MM.1S (cell line): Measurements from ENCODE around the gene IREB2.

Experiments used
- DNase-seq: peaks from one replicate; pipeline ENCODE4 v3.0.0-alpha.2; 2015
- H2AFZ ChIP-seq: fragments of 300-600 bp; sonication (generic); 2 replicates; pipeline ENCODE4 v1.6.0; 2016; ENCODE audit warnings: antibody characterized with exemption, low read length
- H3F3A ChIP-seq: fragments of 300-600 bp; sonication (generic); 2 replicates; pipeline ENCODE4 v1.6.1; 2016; ENCODE audit warnings: mild to moderate bottlenecking, antibody characterized with exemption, low read length, moderate library complexity, mixed read lengths; ENCODE audit not compliant: insufficient read depth
- H3K27ac ChIP-seq: fragments of 300-600 bp; sonication (generic); 2 replicates; pipeline ENCODE4 v1.5.1; 2016; ENCODE audit warnings: mild to moderate bottlenecking, low read length
- H3K27me3 ChIP-seq: fragments of 300-600 bp; sonication (generic); replicated peaks from 2 replicates; pipeline ENCODE4 v1.6.0; 2016; ENCODE audit warnings: low read length; ENCODE audit not compliant: insufficient read depth
- H3K36me3 ChIP-seq: fragments of 300-600 bp; sonication (generic); replicated peaks from 2 replicates; pipeline ENCODE4 v1.6.1; 2016; ENCODE audit warnings: mild to moderate bottlenecking, low read length, mixed read lengths; ENCODE audit not compliant: insufficient read depth
- H3K4me1 ChIP-seq: fragments of 300-600 bp; sonication (generic); 2 replicates; pipeline ENCODE4 v1.6.1; 2016; ENCODE audit warnings: low read length, mixed read lengths
- H3K4me2 ChIP-seq: fragments of 300-600 bp; sonication (generic); 2 replicates; pipeline ENCODE4 v1.6.0; 2016; ENCODE audit warnings: low read depth, low read length
- H3K4me3 ChIP-seq: fragments of 300-600 bp; sonication (generic); 2 replicates; pipeline ENCODE4 v1.5.1; 2016; ENCODE audit warnings: low read length, mixed read lengths
- H3K79me2 ChIP-seq: fragments of 300-600 bp; sonication (generic); 2 replicates; pipeline ENCODE4 v1.6.1; 2016; ENCODE audit warnings: mixed run types, low read length, mixed read lengths
- H3K9ac ChIP-seq: fragments of 300-600 bp; sonication (generic); 2 replicates; pipeline ENCODE4 v1.6.1; 2016; ENCODE audit warnings: low read length, mixed read lengths
- H3K9me2 ChIP-seq: fragments of 300-600 bp; sonication (generic); replicated peaks from 2 replicates; pipeline ENCODE4 v1.6.1; 2016; ENCODE audit warnings: mild to moderate bottlenecking, low read length, mixed read lengths; ENCODE audit not compliant: insufficient read depth
- H3K9me3 ChIP-seq: fragments of 300-600 bp; sonication (generic); replicated peaks from 2 replicates; pipeline ENCODE4 v1.6.1; 2016; ENCODE audit warnings: mild to moderate bottlenecking, low read length, mixed read lengths; ENCODE audit not compliant: insufficient read depth
- H4K20me1 ChIP-seq: fragments of 300-600 bp; sonication (generic); 2 replicates; pipeline ENCODE4 v1.6.1; 2016; ENCODE audit warnings: mild to moderate bottlenecking, low read length, moderate library complexity, mixed read lengths; ENCODE audit not compliant: insufficient read depth
- CTCF ChIP-seq: fragments of 300-600 bp; sonication (generic); IDR thresholded peaks from 2 replicates; pipeline ENCODE4 v1.5.1; 2016; ENCODE audit warnings: antibody characterized with exemption, low read length, mixed read lengths
- EZH2 ChIP-seq: fragments of 300-600 bp; sonication (generic); optimal IDR thresholded peaks from 2 replicates; pipeline ENCODE3; 2017; ENCODE audit warnings: low read depth, mild to moderate bottlenecking, antibody characterized with exemption, low read length, mixed read lengths
- EZH2phosphoT487 ChIP-seq: fragments of 300-600 bp; sonication (generic); IDR thresholded peaks from 2 replicates; pipeline ENCODE4 v1.6.1; 2018; ENCODE audit warnings: antibody characterized with exemption, low read length

The IREB2 gene

DNA sequence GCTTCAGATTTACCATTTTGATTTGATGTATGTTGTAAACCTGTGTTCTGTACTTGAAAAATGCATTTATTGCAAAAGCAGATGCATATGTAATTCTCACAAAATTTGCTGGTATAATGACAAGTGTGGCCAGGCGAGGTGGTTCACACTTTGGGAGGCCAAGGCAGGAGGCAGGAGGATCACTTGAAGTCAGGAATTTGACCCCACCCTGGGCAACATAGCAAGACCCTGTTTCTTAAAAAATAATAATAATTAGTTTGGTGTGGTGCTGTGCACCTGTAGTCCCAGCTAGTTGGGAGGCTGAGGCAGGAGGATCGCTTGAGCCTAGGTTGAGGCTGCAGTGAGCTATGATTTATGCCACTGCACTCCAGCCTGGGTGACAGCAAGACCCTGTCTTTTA lies 64.6 kb downstream of the IREB2 start:
- H3K9me2 ChIP-seq: no peaks in the 10 kb centered on the region
- H3K36me3 ChIP-seq: 0 out of 2 replicates have a peak, but pooled peaks cover 3% of the 10 kb centered on the region
- H3K27ac ChIP-seq: no peak overlapping the region
- H3K4me2 ChIP-seq: no peak overlapping the region
- H3K4me3 ChIP-seq: no peak overlapping the region
- H3K9ac ChIP-seq: no peak overlapping the region
- no peaks in the 10 kb centered on the region for H4K20me1 ChIP-seq
- H3K27me3 ChIP-seq: no peaks in the 10 kb centered on the region
- no peak overlapping the region for H2AFZ ChIP-seq
- no peaks in the 10 kb centered on the region for H3K79me2 ChIP-seq
- H3F3A ChIP-seq: peaks cover 13% of the 10 kb centered on the region; the same call in 1 of the 2 replicates
- DNase-seq: no peak
- no peaks in the 10 kb centered on the region for H3K4me1 ChIP-seq
- TF ChIP-seq CTCF (no peak), EZH2phosphoT487 (no peak), EZH2 (no peak)
- H3K9me3 ChIP-seq: no peaks in the 10 kb centered on the region

GRCh38 chr15:78506971-78507830 lies 69.2 kb downstream of the IREB2 start, which contains the start of gene HYKK:
Gene HYKK, plus strand, starts transcription at chr15:78507577. Its CDS starts 5,512 bp downstream, at chr15:78513089.
- peak within 1 kb of the TSS; percentile 89 for H2AFZ ChIP-seq
- TF ChIP-seq CTCF: peak; percentile 17
- TF ChIP-seq EZH2phosphoT487: no peak
- DNase-seq: peak; percentile 98
- H3K4me3 ChIP-seq: peak within 1 kb of the TSS; percentile 70
- no peaks in the 10 kb centered on the region for H3K9me3 ChIP-seq
- peaks cover 12% of the 10 kb centered on the region for H3K79me2 ChIP-seq
- H3F3A ChIP-seq: peaks cover 23% of the 10 kb centered on the region
- peak within 1 kb of the TSS; percentile 60 for H3K9ac ChIP-seq
- H3K4me1 ChIP-seq: peaks cover 13% of the 10 kb centered on the region
- H3K9me2 ChIP-seq: no peaks in the 10 kb centered on the region
- no peaks in the 10 kb centered on the region for H4K20me1 ChIP-seq
- H3K4me2 ChIP-seq: peak within 1 kb of the TSS; percentile 95
- no peaks in the 10 kb centered on the region for H3K36me3 ChIP-seq
- peak within 1 kb of the TSS; percentile 38; the same call in 1 of the 2 replicates for H3K27ac ChIP-seq
- H3K27me3 ChIP-seq: no peaks in the 10 kb centered on the region

GRCh38 chr15:78507831-78508160 lies 69.8 kb downstream of the IREB2 start:
- Histone ChIP-seq H3K9me3 (no peaks in the 10 kb centered on the region), H3K79me2 (peaks cover 12% of the 10 kb centered on the region), H3F3A (peaks cover 23% of the 10 kb centered on the region), H3K27ac (peak overlapping the region; percentile 17; the same call in 1 of the 2 replicates), H3K4me1 (peaks cover 13% of the 10 kb centered on the region), H3K9ac (peak overlapping the region; percentile 50), H3K36me3 (no peaks in the 10 kb centered on the region), H3K4me2 (peak overlapping the region; percentile 95), H3K4me3 (peak overlapping the region; percentile 70), H3K27me3 (no peaks in the 10 kb centered on the region), H2AFZ (peak overlapping the region; percentile 89), H3K9me2 (no peaks in the 10 kb centered on the region), H4K20me1 (no peaks in the 10 kb centered on the region)
- TF ChIP-seq CTCF: no peak
- no peak for TF ChIP-seq EZH2
- TF ChIP-seq EZH2phosphoT487: no peak
- no peak for DNase-seq
